HG02970 (cell line): Measurements from ENCODE around the gene PLD4.
"Not testable (repeated sequence)": the region's sequence is repeated elsewhere in the genome, so short reads cannot be mapped to it uniquely, and the experiment has no call there.

Experiments
- ATAC-seq: cut with Tn5 transposase; IDR thresholded peaks from one replicate; pipeline ENCODE4 v1.9.1; 2021; ENCODE audit warnings: mild to moderate bottlenecking, moderate library complexity, moderate number of reproducible peaks; ENCODE audit not compliant: unreplicated experiment, low FRiP score

PLD4 gene

GRCh38 chr14:104897330-104898194 is 27.1 kb upstream of the PLD4 start:
- ATAC-seq, result no peak

- ATAC-seq, result no peak
Measured at GRCh38 chr14:104898195-104898558, 26.5 kb upstream of the PLD4 start.

- no peak for ATAC-seq
Measured at GRCh38 chr14:104898870-104899510, 25.7 kb upstream of the PLD4 start.

GRCh38 chr14:104899781-104900180 is 24.9 kb upstream of the PLD4 start:
- no peak for ATAC-seq

- ATAC-seq, result no peak
Measured at GRCh38 chr14:104900639-104901512, 23.8 kb upstream of the PLD4 start.

GRCh38 chr14:104903990-104904389 is 20.7 kb upstream of the PLD4 start:
- ATAC-seq, result no peak

- ATAC-seq, result not testable (repeated sequence)
Measured at GRCh38 chr14:104904650-104905578, 19.8 kb upstream of the PLD4 start.

- ATAC-seq, result not testable (repeated sequence)
Measured at GRCh38 chr14:104905579-104905933, 19.1 kb upstream of the PLD4 start.

GRCh38 chr14:104908303-104908702 is 16.4 kb upstream of the PLD4 start:
- no peak for ATAC-seq

- ATAC-seq, result no peak
Measured at GRCh38 chr14:104912053-104912452, 12.6 kb upstream of the PLD4 start.

GRCh38 chr14:104913435-104913834 is 11.2 kb upstream of the PLD4 start:
- ATAC-seq, result no peak

GRCh38 chr14:104917116-104917515 is 7.6 kb upstream of the PLD4 start:
- no peak for ATAC-seq

- ATAC-seq, result no peak
Measured at GRCh38 chr14:104917993-104918392, 6.7 kb upstream of the PLD4 start.

GRCh38 chr14:104919152-104919992 is 5.3 kb upstream of the PLD4 start:
- not testable (repeated sequence) for ATAC-seq

GRCh38 chr14:104919993-104920315 is 4.7 kb upstream of the PLD4 start:
- ATAC-seq, result no peak

GRCh38 chr14:104923640-104924420 is 849 bp upstream of the PLD4 start:
- no peak for ATAC-seq

- no peak for ATAC-seq
Measured at GRCh38 chr14:104925214-104925854, 655 bp downstream of the PLD4 start.
